HG03575 (cell line): ENCODE measurements around the gene OVOL2.
"Not testable (repeated sequence)": the region's sequence is repeated elsewhere in the genome, so short reads cannot be mapped to it uniquely, and the experiment has no call there.

Experiments
- ATAC-seq: cut with Tn5 transposase; IDR thresholded peaks from one replicate; pipeline ENCODE4 v1.9.1; 2021; ENCODE audit not compliant: unreplicated experiment, insufficient number of reproducible peaks, low FRiP score; ENCODE audit errors: extremely low read depth

The OVOL2 gene

DNA sequence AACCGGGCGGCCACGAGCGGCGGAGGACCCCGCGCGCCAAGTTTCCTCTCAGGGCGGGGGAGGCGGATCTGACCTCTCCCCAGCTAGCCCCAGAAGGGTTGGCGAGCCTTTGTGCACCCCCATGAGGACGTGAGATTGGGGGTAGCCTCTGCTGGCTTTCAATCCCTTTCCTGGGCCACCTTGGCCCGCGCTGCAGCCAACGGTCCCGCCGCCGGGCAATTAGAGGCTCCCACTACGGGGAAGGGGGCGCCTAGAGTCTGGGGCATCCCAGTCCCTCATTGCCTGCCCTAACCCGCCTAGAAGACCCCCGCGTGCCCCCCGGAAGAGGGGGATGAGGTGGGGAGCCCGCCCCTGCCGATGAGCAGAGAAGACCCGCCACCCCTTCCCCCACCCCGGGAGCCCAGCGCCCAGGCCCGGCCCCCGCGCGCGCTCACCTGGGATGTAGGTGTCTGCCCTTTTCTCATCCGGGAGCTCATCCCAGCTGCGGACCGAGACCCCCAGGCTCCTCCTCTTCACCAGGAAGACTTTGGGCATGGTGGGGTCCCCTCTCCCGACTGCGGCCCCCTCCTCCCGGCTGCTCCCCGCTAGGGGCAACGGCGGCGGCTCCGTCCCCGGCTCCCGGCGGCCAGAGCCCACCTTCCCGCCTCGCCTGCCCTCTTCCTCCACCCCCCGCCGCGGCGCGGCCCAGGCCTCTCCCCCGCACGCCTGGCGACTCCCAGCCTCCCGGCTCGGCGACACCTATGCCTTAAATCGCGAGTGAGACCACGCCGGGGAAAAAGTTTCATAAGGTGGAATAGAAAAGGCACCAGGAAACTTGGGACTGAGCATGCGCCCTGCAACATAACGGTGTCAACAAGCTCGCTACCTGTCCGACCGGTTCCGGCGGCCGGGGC, at the start of gene OVOL2:
TSS of gene OVOL2 (minus strand) at position 816 of the 893 bp plus-strand sequence. CDS start at position 534, 282 bp downstream.
- no peak for ATAC-seq

DNA sequence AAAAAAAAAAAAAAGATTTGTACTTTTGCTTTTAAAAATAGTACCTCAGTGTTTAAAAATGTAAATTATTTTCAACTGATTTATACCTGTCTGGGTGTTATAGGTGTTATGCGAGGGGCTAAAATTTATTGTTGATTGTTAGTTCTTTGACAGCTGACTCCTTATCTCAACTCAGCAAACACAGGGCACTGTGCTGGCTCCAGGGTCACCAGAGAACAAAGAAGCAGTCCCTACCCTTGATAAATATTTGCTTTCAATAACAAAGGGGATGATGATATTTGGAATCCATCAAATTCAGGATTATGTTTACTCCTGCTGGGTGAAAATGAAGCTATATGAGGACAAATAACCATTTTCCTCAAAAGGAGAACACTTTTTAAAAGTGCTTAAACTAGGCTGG, 45.8 kb upstream of the OVOL2 start:
- no peak for ATAC-seq

- ATAC-seq = no peak
Observed at GRCh38 chr20:18101125-18101810, 43.6 kb upstream of the OVOL2 start.

DNA sequence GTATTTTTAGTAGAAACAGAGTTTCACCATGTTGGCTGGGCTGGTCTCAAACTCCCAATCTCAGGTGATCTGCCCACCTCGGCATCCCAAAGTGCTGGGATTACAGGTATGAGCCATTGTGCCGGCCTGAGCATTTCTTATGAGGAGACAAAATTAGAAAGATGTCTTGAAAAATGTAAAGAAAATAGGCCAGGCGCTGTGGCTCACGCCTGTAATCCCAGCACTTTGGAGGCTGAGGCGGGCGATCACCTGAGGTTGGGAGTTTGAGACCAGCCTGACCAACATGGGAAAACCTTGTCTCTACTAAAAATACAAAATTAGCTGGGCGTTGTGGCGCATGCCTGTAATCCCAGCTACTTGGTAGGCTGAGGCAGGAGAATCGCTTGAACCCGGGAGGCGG, 42.9 kb upstream of the OVOL2 start:
- ATAC-seq = not testable (repeated sequence)

DNA sequence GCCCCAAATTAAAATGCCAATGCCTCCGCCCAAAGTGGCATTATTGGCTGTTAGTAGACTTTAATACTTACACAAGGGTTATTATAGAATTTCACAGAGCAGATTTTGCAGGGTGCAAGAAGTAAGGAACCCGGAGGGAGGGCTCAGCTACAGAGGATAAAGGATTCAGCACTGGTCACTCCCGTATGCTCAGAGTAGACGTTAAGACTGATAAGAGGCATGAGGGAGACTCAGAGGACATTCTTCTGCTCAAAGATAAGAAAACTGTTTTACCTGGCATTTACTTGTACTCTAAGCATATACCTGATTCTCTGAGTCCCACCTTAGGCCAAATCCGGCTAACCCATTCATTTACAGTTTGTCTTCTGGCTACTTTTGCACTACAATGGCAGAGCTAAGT, 36.5 kb upstream of the OVOL2 start:
- no peak for ATAC-seq

GRCh38 chr20:18093388-18093787, 35.7 kb upstream of the OVOL2 start:
- no peak for ATAC-seq

- no peak for ATAC-seq
Observed at GRCh38 chr20:18092890-18093289, 35.2 kb upstream of the OVOL2 start.

GRCh38 chr20:18091623-18092022, 33.9 kb upstream of the OVOL2 start:
- ATAC-seq = no peak

DNA sequence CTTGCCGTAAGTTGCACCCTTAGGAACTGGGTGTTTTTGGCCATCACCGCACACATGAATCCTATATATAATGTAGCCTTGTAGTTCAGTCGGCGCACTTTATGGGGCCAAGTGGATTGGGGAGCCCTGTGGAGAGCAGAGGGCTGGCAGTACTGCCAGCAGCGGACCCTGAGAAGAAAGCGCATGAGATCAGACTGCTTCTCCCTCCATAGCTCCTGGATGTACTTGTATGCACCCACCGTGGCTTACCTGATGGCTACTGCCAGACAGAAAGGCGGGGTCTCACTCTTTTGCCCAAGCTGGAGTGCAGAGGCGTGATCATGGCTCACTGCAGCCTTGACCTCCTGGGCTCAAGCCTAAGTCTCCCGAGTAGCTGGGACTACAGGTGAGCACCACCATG, 32.8 kb upstream of the OVOL2 start:
- ATAC-seq = no peak

DNA sequence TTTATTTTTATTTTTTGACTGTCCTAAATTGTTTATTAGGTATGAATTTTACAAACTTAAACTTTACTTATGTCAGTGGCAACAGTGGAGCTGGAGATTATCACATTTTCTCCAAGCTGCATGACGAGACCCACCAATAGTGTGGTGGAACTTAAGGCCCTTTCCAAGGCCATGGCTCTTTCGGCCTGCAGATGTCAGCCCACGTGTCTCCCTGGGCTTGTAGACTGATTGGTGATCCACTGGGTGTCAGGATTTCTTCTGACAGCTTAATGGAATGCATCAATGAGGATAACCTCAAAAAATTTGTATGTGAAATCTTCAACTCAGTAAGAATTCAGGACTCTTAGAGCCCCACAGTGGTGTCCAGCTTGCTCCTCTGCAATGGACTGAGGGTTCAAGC, 32.3 kb upstream of the OVOL2 start:
- ATAC-seq = no peak

- not testable (repeated sequence) for ATAC-seq
Observed at GRCh38 chr20:18088841-18089240, 31.1 kb upstream of the OVOL2 start.

GRCh38 chr20:18088298-18088697, 30.6 kb upstream of the OVOL2 start:
- not testable (repeated sequence) for ATAC-seq

GRCh38 chr20:18087054-18087453, 29.3 kb upstream of the OVOL2 start:
- no peak for ATAC-seq

GRCh38 chr20:18080836-18081235, 23.1 kb upstream of the OVOL2 start:
- ATAC-seq = not testable (repeated sequence)

- ATAC-seq = no peak
Observed at GRCh38 chr20:18079756-18080353, 22.1 kb upstream of the OVOL2 start.

GRCh38 chr20:18077157-18077556, 19.4 kb upstream of the OVOL2 start:
- no peak for ATAC-seq

GRCh38 chr20:18072532-18072931, 14.8 kb upstream of the OVOL2 start:
- no peak for ATAC-seq

- no peak for ATAC-seq
Observed at GRCh38 chr20:18066421-18067333, 9.0 kb upstream of the OVOL2 start.

DNA sequence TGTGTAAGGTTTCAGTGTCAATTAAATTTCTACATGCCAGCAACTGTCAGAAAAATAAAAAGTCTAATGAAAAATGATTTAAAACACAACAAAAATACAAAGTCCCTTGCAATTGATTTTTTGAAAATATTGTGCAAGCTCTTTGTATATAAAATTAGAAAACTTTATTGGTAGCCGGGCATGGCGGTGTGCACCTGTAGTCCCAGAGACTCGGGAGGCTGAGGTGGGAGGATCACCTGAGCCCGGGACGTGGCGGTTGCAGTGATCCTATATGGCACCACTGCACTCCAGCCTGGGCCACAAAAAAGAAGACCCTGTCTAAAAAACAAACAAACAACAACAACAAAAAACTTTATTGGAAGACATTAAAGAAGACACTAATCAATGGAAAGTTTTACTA, 6.0 kb upstream of the OVOL2 start:
- no peak for ATAC-seq
